GDM1 (cell line): ENCODE measurements around the gene PNLIPRP3.
A peak's percentile ranks its signal among the peaks of the same experiment; 100 is the strongest.

Experiments used
- DNase-seq: peaks from one replicate; lab custom pipeline; 2025; lab: John Stamatoyannopoulos, UW

PNLIPRP3 gene

DNA sequence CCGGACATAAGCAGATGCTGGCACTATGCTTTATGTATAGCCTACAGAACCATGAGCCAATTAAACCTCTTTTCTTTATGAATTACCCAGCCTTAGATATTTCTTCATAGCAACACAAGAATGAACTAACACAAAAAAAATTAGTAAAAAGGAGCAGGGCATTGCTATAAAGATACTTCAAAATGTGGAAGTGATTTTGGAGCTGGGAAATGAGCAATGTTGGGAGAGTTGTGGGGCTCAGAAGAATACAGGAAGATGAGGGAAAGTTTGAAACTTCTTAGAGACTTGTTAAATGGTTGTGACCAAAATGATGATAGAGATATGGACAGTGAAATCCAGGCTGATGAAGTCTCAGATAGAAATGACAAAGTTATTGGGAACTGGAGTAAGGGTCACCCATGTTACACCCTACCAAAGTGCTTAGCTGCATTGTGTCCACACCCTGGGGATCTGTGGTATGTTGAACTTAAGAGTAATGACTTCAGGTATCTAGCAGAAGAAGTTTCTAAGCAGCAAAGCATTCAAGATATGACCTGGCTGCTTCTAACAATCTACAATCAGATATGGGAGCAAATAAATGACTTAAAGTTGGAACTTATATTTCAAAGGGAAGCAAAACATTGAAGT lies 24.2 kb downstream of the PNLIPRP3 start:
- DNase-seq, result no peak

- DNase-seq, result no peak
These were observed 24.7 kb downstream of the PNLIPRP3 start for GRCh38 chr10:116452338-116452720.

DNA sequence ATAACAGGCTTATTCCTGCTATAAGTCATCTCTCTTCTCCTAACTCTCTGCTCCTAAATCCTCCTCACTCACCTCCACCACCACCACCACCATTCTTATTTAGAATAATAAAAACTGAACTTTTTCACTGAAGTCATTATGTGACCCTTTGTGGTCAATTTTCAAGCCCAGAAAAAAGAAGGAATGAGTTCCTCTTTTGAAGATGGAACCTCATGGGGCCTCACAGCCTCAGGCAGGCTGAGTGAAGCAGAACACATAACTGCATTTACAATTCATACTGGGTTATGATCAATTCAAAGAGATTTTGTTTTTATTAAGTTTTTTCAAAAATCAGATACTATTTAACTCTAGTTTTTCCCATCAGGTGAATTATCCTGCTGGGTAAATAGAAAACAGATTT lies 29.8 kb downstream of the PNLIPRP3 start:
- DNase-seq, result no peak

DNA sequence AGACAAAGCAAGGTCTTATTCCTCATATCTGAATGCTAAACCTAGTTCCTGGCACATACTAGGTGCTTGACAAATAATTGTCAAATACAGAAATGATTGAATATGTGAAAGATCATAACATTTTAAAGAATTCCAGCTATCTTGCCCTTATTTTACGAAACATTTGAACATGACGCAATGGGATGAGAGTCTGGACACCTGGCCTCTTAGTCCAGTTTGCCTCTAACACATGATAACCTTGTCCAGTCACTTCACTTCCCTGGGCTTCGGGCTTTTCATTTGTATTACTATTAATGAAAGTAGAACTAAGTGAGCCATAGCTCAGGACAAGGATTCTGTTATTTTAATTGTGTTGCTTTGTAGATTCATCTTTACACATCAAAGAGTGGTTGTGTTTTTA lies 32.6 kb downstream of the PNLIPRP3 start:
- DNase-seq, result no peak

- DNase-seq, result no peak
These were observed 34.0 kb downstream of the PNLIPRP3 start for GRCh38 chr10:116461680-116462079.

- no peak for DNase-seq
These were observed 36.6 kb downstream of the PNLIPRP3 start for GRCh38 chr10:116464257-116464656.

DNA sequence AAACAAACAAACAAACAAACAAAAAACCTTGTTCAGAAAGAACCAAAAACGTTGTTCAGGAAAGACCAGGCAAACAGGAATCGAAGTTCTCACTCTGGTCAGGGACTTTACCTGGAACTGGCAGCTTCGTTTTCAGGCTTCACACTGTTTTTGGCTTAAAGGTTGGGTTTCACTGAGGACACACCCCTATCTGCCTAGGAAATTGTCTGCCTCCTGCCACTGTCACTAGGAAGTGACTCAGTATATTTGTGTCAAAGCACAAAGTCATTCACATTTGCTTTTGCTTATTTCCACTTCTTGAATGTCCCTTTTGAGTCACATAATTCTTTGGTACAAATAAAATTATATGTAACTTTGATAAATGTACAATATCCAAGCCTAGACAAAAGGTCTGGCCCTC lies 37.9 kb downstream of the PNLIPRP3 start:
- peak; percentile 28 for DNase-seq

DNA sequence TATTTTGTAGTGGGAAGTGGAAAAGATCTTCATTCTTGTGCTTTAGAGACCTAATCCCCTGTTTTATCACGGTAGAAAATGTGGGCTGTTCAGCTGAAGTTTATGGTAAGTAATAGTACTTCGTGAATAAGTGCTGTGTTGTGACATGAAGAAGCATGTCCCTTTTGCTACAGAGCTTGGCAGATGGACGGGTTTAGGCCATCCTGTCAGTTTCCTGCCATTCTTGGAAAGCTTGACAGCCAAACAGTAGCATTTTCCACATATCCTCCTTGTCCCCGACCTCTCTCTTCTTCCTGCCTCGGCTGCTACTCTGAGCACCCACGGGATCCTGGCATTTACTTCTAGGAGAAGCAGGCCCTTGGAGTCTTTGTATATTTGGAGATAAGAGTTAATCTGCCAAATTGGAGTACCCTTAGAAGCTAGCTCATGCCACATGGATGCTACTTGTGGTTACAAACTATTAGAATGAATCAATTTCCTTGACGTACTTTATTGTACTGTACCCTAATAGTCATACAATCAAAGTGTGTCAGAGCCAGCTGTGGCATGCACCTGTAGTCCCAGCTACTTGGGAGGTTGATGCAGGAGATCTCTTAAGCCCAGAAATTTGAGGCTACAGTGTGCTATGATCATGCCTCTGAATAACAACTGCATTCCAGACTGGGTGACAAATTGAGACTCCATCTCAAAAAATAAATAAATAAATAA lies 39.2 kb downstream of the PNLIPRP3 start:
- no peak for DNase-seq

- DNase-seq, result no peak
These were observed 41.8 kb downstream of the PNLIPRP3 start for GRCh38 chr10:116469437-116469836.

GRCh38 chr10:116470071-116470470 lies 42.4 kb downstream of the PNLIPRP3 start:
- DNase-seq, result no peak

- no peak for DNase-seq
These were observed 43.2 kb downstream of the PNLIPRP3 start for GRCh38 chr10:116470768-116471415.

DNA sequence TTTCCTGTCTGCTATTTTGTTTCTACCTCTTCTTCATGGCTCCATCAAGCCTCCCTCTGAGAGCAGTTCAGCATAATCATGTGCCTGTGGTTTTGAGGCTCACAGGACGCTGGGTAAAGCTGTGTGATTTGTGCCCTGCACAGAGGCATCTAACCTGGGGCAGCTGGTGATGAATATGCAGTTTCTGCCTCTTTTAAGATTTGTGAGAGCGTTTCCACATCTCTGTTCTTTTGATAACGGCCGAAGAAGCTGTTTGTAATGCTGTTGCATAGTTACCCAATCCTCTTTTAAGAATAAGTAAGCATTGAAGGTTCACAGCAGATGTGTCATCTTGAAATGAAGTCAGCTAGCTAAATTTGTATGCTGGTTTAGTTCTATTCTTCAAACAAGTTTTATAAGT lies 45.2 kb downstream of the PNLIPRP3 start:
- DNase-seq, result no peak

- DNase-seq, result no peak
These were observed 48.2 kb downstream of the PNLIPRP3 start for GRCh38 chr10:116475866-116476265.

DNA sequence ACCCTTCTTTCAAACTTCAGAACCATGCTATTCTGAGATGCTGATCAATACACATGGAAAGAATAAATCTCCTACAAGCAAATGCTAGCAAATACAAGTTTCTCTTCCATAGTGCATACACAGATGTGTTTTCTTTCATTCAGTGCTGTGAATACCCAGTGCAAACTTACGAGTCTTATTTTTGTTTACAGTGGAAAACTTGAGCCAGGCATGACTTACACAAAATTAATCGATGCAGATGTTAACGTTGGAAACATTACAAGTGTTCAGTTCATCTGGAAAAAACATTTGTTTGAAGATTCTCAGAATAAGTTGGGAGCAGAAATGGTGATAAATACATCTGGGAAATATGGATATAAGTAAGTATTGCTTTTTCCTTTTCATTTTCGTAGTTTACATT lies 48.8 kb downstream of the PNLIPRP3 start:
- DNase-seq, result no peak

GRCh38 chr10:116477986-116478664 lies 50.5 kb downstream of the PNLIPRP3 start:
- DNase-seq, result no peak

GRCh38 chr10:116486770-116487448 lies 59.3 kb downstream of the PNLIPRP3 start:
- DNase-seq, result no peak

- DNase-seq, result no peak
These were observed 60.1 kb downstream of the PNLIPRP3 start for GRCh38 chr10:116487522-116488430.

GRCh38 chr10:116489460-116489859 lies 61.8 kb downstream of the PNLIPRP3 start:
- DNase-seq, result no peak

- no peak for DNase-seq
These were observed 62.5 kb downstream of the PNLIPRP3 start for GRCh38 chr10:116490028-116490662.

DNA sequence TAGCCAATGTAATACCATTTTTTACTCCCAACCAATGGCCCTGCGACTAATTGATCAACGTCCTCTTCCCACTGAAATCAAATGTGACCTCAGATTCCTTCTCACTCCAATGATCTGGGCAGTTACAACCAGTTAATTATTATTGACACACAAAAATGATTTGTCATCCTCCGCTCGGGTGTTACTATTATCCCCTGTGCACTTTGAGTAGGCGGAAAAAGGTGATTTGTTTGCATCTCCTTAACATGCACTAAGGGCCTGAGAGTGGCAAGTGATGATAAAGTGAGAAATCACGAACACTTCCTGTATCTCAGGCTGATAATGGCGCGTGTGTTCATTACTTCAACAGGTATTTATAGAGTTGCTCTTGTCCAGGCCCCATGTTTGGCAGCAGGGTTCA lies 77.1 kb downstream of the PNLIPRP3 start:
- DNase-seq, result no peak

GRCh38 chr10:116510565-116510964 lies 82.9 kb downstream of the PNLIPRP3 start:
- no peak for DNase-seq
